Measurements from ENCODE around the gene XBP1.
A peak's percentile ranks its signal among the peaks of the same experiment; 100 is the strongest.
"Not testable (repeated sequence)": the region's sequence is repeated elsewhere in the genome, so short reads cannot be mapped to it uniquely, and the experiment has no call there.

XBP1 gene

DNA sequence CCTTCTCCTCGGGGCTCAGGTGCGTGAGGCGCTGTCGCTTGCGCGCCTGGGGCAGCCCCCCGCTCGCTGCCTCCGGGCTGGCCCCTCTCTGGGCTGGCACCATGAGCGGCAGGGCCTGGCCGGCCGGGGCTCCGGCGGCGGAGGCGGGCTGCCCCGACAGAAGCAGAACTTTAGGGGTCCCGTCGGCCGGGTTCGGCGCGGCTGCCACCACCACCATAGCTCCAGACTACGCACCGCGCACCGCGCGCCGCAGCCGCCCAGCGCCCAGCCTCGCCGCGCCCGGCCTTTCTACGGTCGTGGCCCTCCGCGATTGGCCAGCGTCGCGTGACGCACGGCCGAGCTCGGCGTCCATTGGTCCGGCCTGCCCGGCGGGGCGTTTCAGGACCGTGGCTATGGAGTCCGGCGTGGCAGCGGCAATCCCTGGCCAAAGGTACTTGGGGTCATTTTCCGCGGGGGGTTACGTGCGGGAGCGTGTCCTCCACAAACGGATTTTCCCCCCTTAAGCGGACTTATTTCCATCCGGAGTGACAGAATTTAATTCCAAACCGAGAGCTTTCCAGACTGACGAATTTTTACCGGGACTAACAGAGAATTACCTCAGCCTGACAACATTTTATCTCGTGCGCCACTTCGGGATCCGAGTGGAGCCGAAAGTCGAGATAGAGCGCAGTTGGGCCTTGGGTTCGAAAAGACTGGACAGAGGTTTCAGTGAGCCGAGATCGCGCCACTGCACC is at the start of gene XBP1:
XBP1 (minus strand) TSS at position 262 of the 734 bp plus-strand sequence.
- DNase-seq (ENCODE audit: low read depth in 2 of 2, low spot score in 1 of 2), result peak; percentile 72 to 83

DNA sequence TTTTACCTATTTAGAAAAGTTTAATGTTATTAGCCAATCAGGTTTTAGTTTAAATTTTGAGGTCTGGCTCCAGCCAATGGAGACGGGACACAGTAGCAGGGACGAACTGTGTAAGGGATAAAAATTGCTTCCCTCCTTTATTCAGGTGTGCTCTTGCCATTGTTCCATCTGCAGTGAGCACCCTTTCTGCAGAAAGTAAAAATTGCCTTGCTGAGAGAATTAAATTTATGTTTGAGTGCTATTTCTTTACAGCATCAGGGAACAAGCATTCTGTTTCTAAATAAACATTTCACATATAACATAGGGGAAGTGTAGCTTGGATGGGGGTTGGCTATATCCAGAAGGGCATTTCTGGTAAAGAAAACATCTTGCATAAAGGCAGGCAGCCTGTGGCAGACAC is 46.6 kb upstream of the XBP1 start:
- DNase-seq (ENCODE audit: low read depth in 2 of 2, low spot score in 1 of 2), result no peak

DNA sequence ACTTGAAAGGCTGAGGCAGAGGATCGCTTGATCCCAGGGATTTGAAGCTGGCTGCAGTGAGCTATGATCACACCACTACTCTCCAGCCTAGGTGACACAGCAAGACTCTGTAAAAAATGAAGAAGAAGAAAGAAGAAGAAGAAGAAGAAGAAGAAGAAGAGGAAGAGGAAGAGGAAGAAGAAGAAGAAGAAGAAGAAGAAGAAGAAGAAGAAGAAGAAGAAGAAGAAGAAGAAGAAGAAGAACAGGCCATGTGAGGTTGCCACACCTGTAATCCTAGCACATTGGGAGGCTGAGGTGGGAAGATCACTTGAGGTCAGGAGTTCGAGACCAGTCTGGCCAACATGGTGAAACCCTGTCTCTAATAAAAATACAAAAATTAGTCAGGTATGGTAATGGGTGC is 43.9 kb upstream of the XBP1 start:
- not testable (repeated sequence) for DNase-seq (ENCODE audit: low read depth in 2 of 2, low spot score in 1 of 2)

DNA sequence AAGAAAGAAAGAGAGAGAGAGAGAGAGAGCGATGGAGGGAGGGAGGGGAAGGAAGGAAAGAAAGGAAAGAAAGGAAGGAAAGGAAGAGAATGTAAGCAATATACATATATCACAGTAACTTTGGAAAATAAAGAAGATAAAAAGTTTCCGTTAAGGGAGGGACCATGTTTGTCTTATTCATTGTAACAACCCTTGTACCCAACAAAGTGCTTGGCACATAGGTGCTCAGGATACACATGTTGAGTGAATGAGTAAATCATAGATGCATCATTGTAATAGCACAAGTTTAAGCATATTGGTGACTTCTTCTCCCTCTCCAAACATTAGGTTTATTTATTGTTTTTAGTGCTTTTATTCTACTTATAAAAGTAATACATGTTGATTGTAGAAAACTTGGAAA is 43.3 kb upstream of the XBP1 start:
- no peak for DNase-seq (ENCODE audit: low read depth in 2 of 2, low spot score in 1 of 2)

DNA sequence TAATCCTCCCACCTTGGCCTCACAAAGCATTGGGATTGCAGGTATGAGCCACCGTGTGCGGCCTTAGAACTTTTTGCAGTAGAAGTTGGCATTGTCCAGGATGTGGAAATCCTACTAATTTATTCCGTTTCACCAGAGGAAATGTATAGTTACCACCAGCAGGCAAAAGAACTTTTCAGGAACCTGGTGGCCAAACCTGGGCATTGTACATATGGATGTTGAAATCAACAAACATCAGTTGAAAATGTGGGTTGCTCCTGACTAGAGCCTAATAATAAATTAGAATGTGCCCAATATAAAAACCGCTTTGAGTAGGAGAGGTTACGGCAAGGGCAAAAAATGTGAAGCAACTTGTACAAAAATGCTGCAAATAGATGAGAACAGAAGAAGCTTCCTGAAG is 40.7 kb upstream of the XBP1 start:
- no peak for DNase-seq (ENCODE audit: low read depth in 2 of 2, low spot score in 1 of 2)

DNA sequence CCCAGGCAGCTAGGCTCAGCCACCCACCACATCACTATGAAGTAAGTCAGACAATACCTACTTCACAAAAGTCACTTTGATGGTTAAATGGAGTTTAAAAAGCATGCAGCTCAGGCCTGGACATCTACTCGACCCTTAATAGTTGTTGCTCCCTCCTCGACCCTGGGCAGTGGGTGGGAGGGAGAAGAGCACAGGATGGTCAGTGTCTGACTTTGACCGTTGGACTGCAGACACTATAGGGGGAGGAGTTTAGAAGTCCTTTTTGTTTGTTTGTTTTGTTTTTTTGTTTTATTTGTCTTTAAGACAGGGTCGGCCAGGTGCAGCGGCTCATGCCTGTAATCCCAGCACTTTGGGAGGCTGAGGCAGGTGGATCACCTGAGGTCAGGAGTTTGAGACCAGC is 38.6 kb upstream of the XBP1 start:
- no peak for DNase-seq (ENCODE audit: low read depth in 2 of 2, low spot score in 1 of 2)

DNA sequence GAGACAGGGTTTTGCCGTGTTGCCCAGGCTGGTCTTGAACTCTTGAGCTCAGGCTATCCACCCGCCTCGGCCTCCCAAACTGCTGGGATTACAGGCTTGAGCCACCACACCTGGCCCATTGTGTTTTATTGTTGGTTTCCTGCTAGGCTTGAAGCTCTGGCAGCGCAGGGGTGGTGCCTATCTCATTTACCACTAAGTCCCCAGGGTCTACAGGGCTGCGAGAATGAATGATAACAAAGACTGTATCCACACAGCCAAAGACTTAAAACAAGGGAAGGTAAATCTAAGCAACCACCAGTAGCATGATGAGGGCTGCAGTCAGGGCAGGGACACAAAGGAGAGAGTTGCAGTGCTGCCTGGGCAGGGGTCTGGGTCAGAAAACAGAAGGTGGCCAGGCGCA is 37.3 kb upstream of the XBP1 start:
- DNase-seq (ENCODE audit: low read depth in 2 of 2, low spot score in 1 of 2), result no peak

DNA sequence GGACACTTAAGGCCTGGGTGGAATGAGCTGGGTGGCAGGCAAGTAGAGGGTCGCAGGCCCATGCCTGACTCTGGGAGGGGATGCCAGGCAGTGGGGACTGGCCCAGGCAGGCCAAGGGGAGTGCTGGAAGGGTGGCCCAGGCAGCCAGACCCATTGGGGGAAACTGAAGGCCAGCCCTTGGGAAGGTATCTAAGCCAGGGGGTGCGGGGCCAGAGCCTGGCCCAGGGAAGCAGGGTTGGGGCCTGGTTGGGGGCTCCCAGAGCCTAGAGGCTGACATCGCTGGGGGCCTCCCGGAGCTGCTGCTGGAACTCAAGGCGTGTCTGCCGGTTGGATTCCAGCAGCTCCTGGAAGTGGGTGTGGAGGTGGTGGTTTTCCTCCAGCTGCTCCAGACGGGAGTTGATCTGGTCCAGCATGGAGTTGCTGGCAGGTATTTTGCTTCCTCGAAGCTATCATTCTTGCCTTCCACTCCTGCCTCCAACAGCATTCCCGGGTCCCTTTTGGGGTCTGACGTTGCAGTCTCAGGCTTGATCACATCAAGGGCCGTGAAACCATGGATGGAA is 35.3 kb upstream of the XBP1 start:
- DNase-seq (ENCODE audit: low read depth in 2 of 2, low spot score in 1 of 2), result no peak

DNA sequence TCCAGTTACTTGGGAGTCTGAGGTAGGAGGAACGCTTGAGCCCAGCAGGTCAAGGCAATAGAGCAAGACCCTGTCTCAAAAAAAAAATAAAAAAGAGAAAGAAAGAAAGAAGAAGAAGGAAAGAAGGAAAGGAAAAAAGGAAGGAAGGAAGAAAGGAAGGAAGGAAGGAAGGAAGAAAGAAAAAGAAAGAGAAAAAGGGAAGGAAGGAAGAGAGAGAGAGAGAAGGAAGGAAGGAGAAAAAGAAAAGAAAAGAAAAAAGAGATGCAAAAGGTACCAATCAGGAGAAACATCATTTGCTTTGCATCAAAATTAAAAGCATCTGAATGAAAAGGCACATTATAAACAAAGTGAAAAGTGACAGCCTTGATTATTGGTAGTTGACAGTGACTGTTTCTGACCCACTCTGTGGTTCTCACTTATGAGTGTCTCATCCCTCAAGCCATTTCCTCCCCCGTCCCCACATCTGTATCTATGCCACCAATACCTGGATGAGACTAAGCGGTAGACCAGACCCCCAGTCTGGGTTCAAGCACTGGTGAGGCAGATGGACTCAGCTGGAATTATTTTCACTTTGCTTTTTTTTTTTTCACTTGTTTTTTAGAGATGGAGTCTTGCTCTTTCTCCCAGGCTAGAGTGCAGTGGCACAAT is 33.0 kb upstream of the XBP1 start:
- DNase-seq (ENCODE audit: low read depth in 2 of 2, low spot score in 1 of 2), result no peak

DNA sequence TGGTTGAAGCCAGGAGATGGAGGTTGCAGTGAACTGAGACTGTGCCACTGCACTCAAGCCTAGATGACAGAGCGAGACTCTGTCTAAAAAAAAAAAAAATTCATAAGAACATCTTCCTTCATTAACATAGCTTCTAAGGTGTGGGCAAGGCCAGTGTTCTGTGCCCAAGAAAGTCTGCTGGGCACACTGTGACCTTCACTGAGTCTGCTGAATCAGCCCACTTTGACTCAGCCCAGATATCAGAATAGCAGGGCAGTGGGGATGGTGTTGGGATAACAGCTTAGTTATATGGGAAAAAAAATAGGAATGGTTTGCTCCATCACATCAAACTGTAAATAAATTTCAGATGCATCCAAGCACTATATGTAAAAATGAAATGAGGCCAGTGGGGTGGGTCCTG is 32.4 kb upstream of the XBP1 start:
- DNase-seq (ENCODE audit: low read depth in 2 of 2, low spot score in 1 of 2), result no peak

DNA sequence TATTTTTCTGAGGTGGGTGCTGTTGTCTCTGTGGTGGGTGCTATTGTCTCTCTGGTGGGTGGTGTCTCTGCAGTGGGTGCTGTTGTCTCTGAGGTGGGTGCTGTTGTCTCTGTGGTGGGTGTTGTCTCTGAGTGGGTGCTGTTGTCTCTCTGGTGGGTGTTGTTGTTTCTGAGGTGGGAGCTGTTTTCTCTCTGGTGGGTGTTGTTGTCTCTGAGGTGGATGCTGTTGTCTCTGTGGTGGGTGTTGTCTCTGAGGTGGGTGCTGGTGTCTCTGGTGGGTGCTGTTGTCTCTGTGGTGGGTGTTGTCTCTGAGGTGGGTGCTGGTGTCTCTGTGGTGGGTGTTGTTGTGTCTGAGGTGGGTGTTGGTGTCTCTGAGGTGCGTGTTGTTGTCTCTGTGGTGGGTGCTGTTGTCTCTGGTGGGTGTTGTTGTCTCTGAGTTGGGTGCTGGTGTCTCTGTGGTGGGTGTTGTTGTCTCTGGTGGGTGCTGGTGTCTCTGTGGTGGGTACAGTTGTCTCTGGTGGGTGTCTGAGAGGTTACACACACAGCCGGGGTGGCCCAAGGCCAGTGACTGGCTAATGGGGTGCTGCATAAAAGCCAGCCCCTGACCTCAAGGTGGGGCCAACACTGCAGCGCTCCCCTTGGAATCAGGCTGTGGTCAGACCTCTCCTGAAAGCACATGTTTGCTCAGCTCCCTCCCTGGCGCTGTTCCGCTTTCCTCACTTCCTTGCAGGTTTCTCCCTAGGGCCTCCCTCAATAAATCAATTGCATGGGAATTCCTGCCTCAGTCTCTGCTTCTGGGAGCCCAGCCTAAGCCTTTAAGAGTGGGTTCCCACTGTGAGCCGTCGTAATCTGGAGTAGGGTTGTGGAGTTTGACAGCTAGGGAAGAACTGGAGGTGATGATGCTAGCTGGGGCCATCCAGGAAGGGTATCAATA is 31.0 kb upstream of the XBP1 start:
- no peak for DNase-seq (ENCODE audit: low read depth in 2 of 2, low spot score in 1 of 2)

DNA sequence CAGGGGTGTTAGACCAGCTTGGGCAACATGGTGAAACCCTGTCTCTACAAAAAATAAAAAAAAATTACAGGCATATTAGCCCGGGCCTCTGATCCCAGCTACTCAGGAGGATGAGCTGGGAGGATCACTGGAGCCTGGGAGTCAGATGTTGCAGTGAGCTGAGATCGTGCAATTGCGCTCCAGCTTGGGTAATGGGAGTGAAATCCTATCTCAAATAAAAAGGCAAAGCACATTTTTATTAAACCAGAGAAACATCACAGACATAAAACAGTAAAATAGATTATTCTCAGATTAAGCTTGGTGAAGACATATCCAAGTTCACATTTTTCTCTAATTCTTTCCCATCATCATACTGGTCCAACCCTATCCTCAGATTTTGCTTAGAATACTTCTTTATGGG is 30.1 kb upstream of the XBP1 start:
- DNase-seq (ENCODE audit: low read depth in 2 of 2, low spot score in 1 of 2), result no peak

DNA sequence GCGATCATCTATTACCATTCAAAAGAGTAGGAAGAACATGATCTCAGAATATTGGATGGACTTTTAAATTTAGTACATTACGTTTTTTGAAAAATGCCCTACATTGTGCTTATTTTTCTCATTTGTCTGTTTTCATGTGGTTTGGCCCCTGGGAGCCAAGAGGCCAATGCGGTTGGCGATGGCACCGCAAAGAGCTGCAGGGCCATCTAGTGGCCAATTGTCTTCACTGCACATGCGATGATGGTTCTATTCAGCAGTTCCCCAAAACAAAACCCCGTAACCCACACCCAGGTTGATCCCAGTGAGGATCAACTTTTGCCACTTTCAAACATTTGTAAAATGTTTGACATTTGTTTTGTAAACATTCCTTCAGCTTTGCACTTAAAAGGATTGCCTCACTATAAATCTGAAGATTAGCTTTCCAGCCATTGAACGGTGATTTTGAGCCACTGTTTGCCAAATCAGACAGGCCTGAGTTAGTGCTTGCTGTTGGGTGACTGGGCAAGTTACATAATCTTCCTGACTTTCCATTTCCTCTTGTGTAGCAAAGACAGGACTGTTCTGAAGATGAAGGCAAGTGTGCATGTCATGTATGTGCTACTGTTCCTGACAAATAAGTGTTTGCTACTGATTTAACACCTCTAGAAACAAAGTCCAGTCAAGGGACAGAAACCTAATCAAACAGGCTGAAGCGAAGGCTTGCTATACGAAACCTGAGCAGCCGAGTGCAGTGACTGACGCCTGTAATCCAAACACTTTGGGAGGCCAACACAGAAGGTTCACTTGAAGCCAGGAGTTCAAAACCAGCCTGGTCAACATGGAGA is 29.2 kb upstream of the XBP1 start:
- DNase-seq (ENCODE audit: low read depth in 2 of 2, low spot score in 1 of 2), result peak; percentile 52 to 53

DNA sequence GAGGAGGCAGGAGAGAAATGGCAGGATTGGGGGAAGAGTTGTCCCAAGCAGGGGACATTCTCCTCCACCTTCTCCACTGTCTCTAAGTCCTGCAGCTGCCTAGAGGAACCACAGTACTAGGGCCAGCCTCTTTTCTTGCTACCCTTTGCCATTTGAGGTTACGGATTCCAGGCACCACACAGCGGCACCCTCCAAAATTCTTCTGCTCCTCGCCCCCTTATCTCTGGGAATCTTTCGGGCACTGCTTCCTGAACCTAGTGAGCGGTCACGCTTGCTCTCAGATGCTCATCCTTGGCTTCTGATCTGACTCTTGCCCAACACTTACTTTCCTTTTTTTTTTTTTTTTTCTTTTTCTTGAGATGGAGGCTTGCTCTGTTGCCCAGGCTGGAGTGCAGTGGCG is 26.6 kb upstream of the XBP1 start:
- DNase-seq (ENCODE audit: low read depth in 2 of 2, low spot score in 1 of 2), result no peak

DNA sequence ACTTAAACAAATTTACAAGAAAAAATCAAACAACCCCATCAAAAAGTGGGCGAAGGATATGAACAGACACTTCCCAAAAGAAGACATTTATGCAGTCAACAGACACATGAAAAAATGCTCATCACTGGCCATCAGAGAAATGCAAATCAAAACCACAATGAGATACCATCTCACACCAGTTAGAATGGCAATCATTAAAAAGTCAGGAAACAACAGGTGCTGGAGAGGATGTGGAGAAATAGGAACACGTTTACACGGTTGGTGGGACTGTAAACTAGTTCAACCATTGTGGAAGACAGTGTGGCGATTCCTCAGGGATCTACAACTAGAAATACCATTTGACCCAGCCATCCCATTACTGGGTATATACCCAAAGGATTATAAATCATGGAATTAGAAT is 26.1 kb upstream of the XBP1 start:
- DNase-seq (ENCODE audit: low read depth in 2 of 2, low spot score in 1 of 2), result not testable (repeated sequence)

DNA sequence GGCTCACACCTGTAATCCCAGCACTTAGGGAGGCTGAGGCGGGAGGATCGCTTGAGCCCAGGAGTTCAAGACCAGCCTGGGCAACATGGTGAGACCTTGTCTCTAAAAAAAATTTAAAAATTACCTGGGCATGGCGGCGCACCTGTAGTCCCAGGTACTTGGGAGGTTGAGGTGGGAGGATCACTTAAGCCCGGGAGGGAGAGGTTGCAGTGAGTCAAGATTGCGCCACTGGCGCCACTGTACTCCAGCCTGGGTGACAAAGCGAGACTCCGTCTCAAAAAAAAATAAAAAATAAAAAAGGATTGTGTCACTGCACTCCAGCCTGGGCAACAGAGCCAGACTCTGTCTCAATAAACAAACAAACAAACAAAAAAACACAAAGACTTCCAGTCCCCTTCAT is 24.1 kb upstream of the XBP1 start:
- not testable (repeated sequence) for DNase-seq (ENCODE audit: low read depth in 2 of 2, low spot score in 1 of 2)

DNA sequence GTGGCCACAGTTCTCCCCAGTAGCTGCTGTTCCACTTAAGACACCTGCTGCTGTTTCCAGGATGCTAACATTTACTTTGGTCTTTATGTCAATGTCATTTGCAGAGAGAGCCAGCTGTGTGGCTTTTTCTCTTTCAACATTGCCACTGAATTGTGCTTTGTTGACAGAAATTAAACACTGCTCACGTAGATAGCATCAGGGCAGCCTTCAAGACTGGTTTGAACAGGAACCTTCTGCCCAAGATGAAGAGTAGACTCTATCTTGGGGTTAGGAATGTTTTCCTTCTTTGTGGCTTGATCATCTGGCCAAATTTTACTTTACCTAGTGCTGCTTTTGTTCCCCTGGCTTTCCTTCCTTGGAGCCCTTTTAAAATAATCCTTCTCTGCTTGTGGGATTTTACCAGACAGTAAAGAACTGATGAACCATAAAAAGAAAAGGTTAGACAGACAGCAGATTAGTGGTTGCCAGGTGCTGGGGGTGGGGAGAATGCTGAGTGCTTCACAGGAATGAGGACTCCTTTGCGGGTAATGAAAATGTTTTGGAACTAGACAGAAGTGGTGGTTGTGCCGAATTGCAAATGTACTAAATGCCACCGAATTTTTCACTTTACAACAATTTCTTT is 22.7 kb upstream of the XBP1 start:
- no peak for DNase-seq (ENCODE audit: low read depth in 2 of 2, low spot score in 1 of 2)

DNA sequence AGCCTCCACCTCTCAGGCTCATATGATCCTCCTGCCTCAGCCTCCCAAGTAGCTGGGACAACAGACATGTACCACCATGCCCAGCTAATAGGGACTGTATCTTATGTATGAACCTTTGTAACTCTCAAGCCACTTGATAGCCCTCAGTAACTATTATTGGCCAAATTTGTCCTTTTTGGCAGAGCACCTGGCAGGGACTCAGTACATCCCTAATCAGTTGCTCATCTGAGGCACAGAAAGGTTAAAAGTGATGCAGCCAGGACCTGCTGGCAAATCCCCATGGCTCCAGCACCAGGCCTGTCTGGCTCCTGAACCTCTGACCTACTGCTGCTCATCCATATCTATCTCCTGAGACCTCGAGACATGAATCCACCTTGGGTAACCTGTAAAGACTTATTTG is 21.1 kb upstream of the XBP1 start:
- DNase-seq (ENCODE audit: low read depth in 2 of 2, low spot score in 1 of 2), result no peak

DNA sequence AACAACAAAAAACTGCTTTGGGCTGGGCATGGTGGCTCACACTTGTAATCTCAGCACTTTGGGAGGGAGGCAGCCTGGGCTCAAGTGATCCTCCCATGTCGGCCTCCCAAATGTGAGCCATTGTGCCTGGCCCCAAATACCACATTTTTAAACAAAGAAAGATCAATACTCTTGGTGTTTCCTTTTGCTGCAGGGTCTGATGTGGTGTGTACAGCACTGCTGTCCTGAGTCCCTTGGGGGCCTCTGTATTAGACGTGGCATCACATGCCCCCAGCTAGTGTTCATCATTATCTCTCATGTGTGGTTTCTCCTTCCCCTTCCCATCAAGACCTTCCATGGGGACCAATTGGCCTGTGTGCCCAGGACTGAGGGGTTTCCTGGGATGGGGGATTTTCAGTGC is 20.5 kb upstream of the XBP1 start:
- no peak for DNase-seq (ENCODE audit: low read depth in 2 of 2, low spot score in 1 of 2)
